ENCODE data around the gene ACSF2.

GRCh38 chr17:50460831-50461526, 35.0 kb downstream of the ACSF2 start:
- TF ChIP-seq POLR2AphosphoS5 (IDR thresholded peaks at IDR 0.05): no peak
- no peak for TF ChIP-seq TAF1 (IDR thresholded peaks at IDR 0.05; ENCODE audit: low read depth)
- TF ChIP-seq EZH2 (IDR thresholded peaks at IDR 0.05; ENCODE audit: borderline replicate concordance, insufficient read depth, low read length, poor library complexity, severe bottlenecking): no peak

All from neural cell (in vitro differentiated cells).